KMS-11 (cell line): ENCODE results near the gene NUP188.
A peak's percentile ranks its signal among the peaks of the same experiment; 100 is the strongest.

Source experiments
- H2AFZ ChIP-seq: fragments of 200-600 bp; sonication (generic); 2 replicates; pipeline ENCODE4 v1.6.1; 2016; ENCODE audit warnings: antibody characterized with exemption, mixed run types, low read depth
- H3K27ac ChIP-seq: fragments of 200-600 bp; sonication (generic); 2 replicates; pipeline ENCODE4 v1.6.1; 2016; ENCODE audit warnings: mild to moderate bottlenecking, mixed run types
- H3K27me3 ChIP-seq: fragments of 200-600 bp; sonication (generic); 2 replicates; pipeline ENCODE4 v1.6.1; 2017; ENCODE audit warnings: mild to moderate bottlenecking, low read depth, mixed run types, moderate library complexity; ENCODE audit not compliant: insufficient read depth
- H3K36me3 ChIP-seq: fragments of 200-600 bp; sonication (generic); 2 replicates; pipeline ENCODE4 v1.6.1; 2017; ENCODE audit warnings: mild to moderate bottlenecking, mixed run types; ENCODE audit not compliant: insufficient read depth
- H3K4me1 ChIP-seq: fragments of 200-600 bp; sonication (generic); 2 replicates; pipeline ENCODE4 v1.6.1; 2016; ENCODE audit warnings: mild to moderate bottlenecking, low read depth, mixed run types; ENCODE audit not compliant: poor library complexity, severe bottlenecking
- H3K4me2 ChIP-seq: fragments of 200-600 bp; sonication (generic); 2 replicates; pipeline ENCODE4 v1.7.0; 2016; ENCODE audit warnings: mild to moderate bottlenecking, mixed run types
- H3K4me3 ChIP-seq: fragments of 200-600 bp; sonication (generic); IDR thresholded peaks from 2 replicates; pipeline ENCODE4 v1.6.1; 2017; ENCODE audit warnings: low read depth, low read length, mixed read lengths; ENCODE audit not compliant: insufficient read depth
- H3K79me2 ChIP-seq: fragments of 200-600 bp; sonication (generic); 2 replicates; pipeline ENCODE4 v1.6.1; 2016; ENCODE audit warnings: low read depth, mixed run types; ENCODE audit not compliant: insufficient read depth
- H3K9ac ChIP-seq: fragments of 200-600 bp; sonication (generic); 2 replicates; pipeline ENCODE4 v1.6.1; 2016; ENCODE audit warnings: mild to moderate bottlenecking, mixed run types
- H4K20me1 ChIP-seq: fragments of 200-600 bp; sonication (generic); 2 replicates; pipeline ENCODE4 v1.6.1; 2016; ENCODE audit warnings: mild to moderate bottlenecking, mixed run types; ENCODE audit not compliant: insufficient read depth
- CTCF ChIP-seq: fragments of 200-600 bp; sonication (generic); conservative IDR thresholded peaks from 2 replicates; pipeline ENCODE4 v1.6.1; 2017; ENCODE audit warnings: low read depth, mild to moderate bottlenecking, antibody characterized with exemption, low read length, moderate library complexity, mixed read lengths

Gene NUP188

GRCh38 chr9:129036923-129037766 lies 89.6 kb downstream of the NUP188 start:
- Histone ChIP-seq H3K27ac (no peak overlapping the region), H3K4me3 (no peak overlapping the region), H3K79me2 (peaks cover 11% of the 10 kb centered on the region; the same call in 1 of the 2 replicates), H3K9ac (peak overlapping the region; percentile 31; the same call in 1 of the 2 replicates), H3K27me3 (no peaks in the 10 kb centered on the region), H4K20me1 (no peaks in the 10 kb centered on the region), H3K36me3 (no peaks in the 10 kb centered on the region; the same call in 1 of the 2 replicates), H3K4me1 (peaks cover 20% of the 10 kb centered on the region), H3K4me2 (peak overlapping the region; percentile 95), H2AFZ (peak overlapping the region; percentile 98; the same call in 1 of the 2 replicates)
- no peak for TF ChIP-seq CTCF

GRCh38 chr9:129037767-129038098 lies 90.2 kb downstream of the NUP188 start:
- H3K9ac ChIP-seq, result no peak overlapping the region
- H4K20me1 ChIP-seq, result no peaks in the 10 kb centered on the region
- no peak overlapping the region for H3K27ac ChIP-seq
- H3K4me3 ChIP-seq, result no peak overlapping the region
- H3K36me3 ChIP-seq, result no peaks in the 10 kb centered on the region; the same call in 1 of the 2 replicates
- H2AFZ ChIP-seq, result no peak overlapping the region
- peaks cover 20% of the 10 kb centered on the region for H3K4me1 ChIP-seq
- peaks cover 11% of the 10 kb centered on the region; the same call in 1 of the 2 replicates for H3K79me2 ChIP-seq
- H3K27me3 ChIP-seq, result no peaks in the 10 kb centered on the region
- no peak for TF ChIP-seq CTCF
- H3K4me2 ChIP-seq, result peak overlapping the region; percentile 95

GRCh38 chr9:129038109-129038852 lies 90.8 kb downstream of the NUP188 start:
- no peak for TF ChIP-seq CTCF
- no peak overlapping the region for H2AFZ ChIP-seq
- H3K36me3 ChIP-seq, result no peaks in the 10 kb centered on the region; the same call in 1 of the 2 replicates
- H3K4me1 ChIP-seq, result peaks cover 20% of the 10 kb centered on the region
- peak overlapping the region; percentile 95; the same call in 1 of the 2 replicates for H3K4me2 ChIP-seq
- H3K27ac ChIP-seq, result no peak overlapping the region
- no peak overlapping the region for H3K4me3 ChIP-seq
- H4K20me1 ChIP-seq, result no peaks in the 10 kb centered on the region
- peaks cover 11% of the 10 kb centered on the region; the same call in 1 of the 2 replicates for H3K79me2 ChIP-seq
- no peaks in the 10 kb centered on the region for H3K27me3 ChIP-seq
- H3K9ac ChIP-seq, result no peak overlapping the region

GRCh38 chr9:129040113-129040643 lies 92.7 kb downstream of the NUP188 start:
- H3K79me2 ChIP-seq, result peaks cover 11% of the 10 kb centered on the region; the same call in 1 of the 2 replicates
- no peak overlapping the region for H3K9ac ChIP-seq
- H3K36me3 ChIP-seq, result no peaks in the 10 kb centered on the region; the same call in 1 of the 2 replicates
- H3K4me3 ChIP-seq, result no peak overlapping the region
- no peak overlapping the region for H2AFZ ChIP-seq
- H4K20me1 ChIP-seq, result no peaks in the 10 kb centered on the region
- no peak overlapping the region for H3K27ac ChIP-seq
- TF ChIP-seq CTCF, result no peak
- peaks cover 20% of the 10 kb centered on the region for H3K4me1 ChIP-seq
- no peaks in the 10 kb centered on the region for H3K27me3 ChIP-seq
- no peak overlapping the region for H3K4me2 ChIP-seq
